ENCODE results near the gene PLCG2.

GRCh38 chr16:81816793-81817210, 37.7 kb downstream of the PLCG2 start:
- TF ChIP-seq, protein P1, sequence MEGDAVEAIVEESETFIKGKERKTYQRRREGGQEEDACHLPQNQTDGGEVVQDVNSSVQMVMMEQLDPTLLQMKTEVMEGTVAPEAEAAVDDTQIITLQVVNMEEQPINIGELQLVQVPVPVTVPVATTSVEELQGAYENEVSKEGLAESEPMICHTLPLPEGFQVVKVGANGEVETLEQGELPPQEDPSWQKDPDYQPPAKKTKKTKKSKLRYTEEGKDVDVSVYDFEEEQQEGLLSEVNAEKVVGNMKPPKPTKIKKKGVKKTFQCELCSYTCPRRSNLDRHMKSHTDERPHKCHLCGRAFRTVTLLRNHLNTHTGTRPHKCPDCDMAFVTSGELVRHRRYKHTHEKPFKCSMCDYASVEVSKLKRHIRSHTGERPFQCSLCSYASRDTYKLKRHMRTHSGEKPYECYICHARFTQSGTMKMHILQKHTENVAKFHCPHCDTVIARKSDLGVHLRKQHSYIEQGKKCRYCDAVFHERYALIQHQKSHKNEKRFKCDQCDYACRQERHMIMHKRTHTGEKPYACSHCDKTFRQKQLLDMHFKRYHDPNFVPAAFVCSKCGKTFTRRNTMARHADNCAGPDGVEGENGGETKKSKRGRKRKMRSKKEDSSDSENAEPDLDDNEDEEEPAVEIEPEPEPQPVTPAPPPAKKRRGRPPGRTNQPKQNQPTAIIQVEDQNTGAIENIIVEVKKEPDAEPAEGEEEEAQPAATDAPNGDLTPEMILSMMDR (IDR thresholded peaks at IDR 0.05; ENCODE audit: poor library complexity, severe bottlenecking), result no peak
- TF ChIP-seq EZH2 (IDR thresholded peaks at IDR 0.05; ENCODE audit: borderline replicate concordance, insufficient read depth, low read length, poor library complexity, severe bottlenecking) (no peak), RAD21 (conservative IDR thresholded peaks at IDR 0.05) (no peak), EP300 (conservative IDR thresholded peaks at IDR 0.05; ENCODE audit: poor library complexity, severe bottlenecking) (no peak), POLR2AphosphoS5 (IDR thresholded peaks at IDR 0.05) (no peak), SMC3 (conservative IDR thresholded peaks at IDR 0.05; ENCODE audit: poor library complexity) (no peak), REST (IDR thresholded peaks at IDR 0.05; ENCODE audit: borderline replicate concordance) (no peak), TAF1 (IDR thresholded peaks at IDR 0.05; ENCODE audit: low read depth) (no peak)
